HCT116 (cell line): ENCODE data around the gene EVPLL. TPM values are rescaled to one million over a fixed set of nuclear protein-coding genes. Genes with fewer than 3 reads are reported as not detected.
"Not testable (repeated sequence)": the region's sequence is repeated elsewhere in the genome, so short reads cannot be mapped to it uniquely, and the experiment has no call there.

Experiments used
- ATAC-seq: fragments of 200-7000 bp; cut with Tn5 transposase; 2 replicates; pipeline ENCODE4 v1.9.1; 2020; ENCODE audit warnings: mild to moderate bottlenecking, moderate library complexity
- BruUV-seq: library from RNA; stranded (reverse); fragments of 400-500 nt; replicated peaks from 2 replicates; lab custom pipeline; 2021; lab: Mats Ljungman, UMichigan
- CTCF ChIA-PET: fragments of 300-600 bp; sonication (Branson Sonifier 250); formaldehyde crosslinking; loops from one replicate; lab custom pipeline; 2021; ENCODE audit warnings: antibody characterized with exemption; lab: Charles Lee
- POLR2A ChIA-PET: fragments of 300-600, 350-600 bp; sonication (Branson Sonifier 250); formaldehyde crosslinking; loops from one replicate; lab custom pipeline; 2021; ENCODE audit warnings: antibody characterized with exemption; lab: Charles Lee
- RAD21 ChIA-PET, 2 experiments: fragments of 300-600 bp; sonication (Branson Sonifier 250); formaldehyde crosslinking; loops; one replicate each; lab custom pipeline; 2023; ENCODE audit warnings: low total read pairs in 2 of 2; ENCODE audit not compliant: uncharacterized antibody in 2 of 2, unreplicated experiment in 2 of 2, low non-redundant PET in 1 of 2; lab: Charles Lee
- DNase-seq: peaks from one replicate; pipeline ENCODE4 v3.0.0-alpha.2; 2010; ENCODE audit warnings: low read depth, low spot score
- H2AFZ ChIP-seq: fragments of 200-600 bp; shearing (Covaris generic), sonication (generic); 2 replicates; pipeline ENCODE4 v1.6.1; 2017; ENCODE audit warnings: low read depth, mixed run types, mixed read lengths, antibody characterized with exemption, low read length; ENCODE audit not compliant: poor library complexity, severe bottlenecking
- H3K27ac ChIP-seq: 2 replicates; pipeline ENCODE4 v1.5.1; 2012; ENCODE audit warnings: low read depth, low read length
- H3K27me3 ChIP-seq: fragments of 200-600 bp; sonication (generic); 2 replicates; pipeline ENCODE4 v1.6.1; 2016; ENCODE audit warnings: mixed run types, low read length, mixed read lengths; ENCODE audit not compliant: insufficient read depth
- H3K36me3 ChIP-seq, 2 experiments: fragments of 200-500 bp in 1 of 2; fragments of 200-600 bp in 1 of 2; sonication (Bioruptor generic) in 1 of 2; sonication (generic) in 1 of 2; 2 replicates each; pipeline versions ENCODE4 v1.5.1 to v1.6.1; 2014 to 2016; ENCODE audit warnings: low read length in 2 of 2, inconsistent platforms in 1 of 2, mixed read lengths in 1 of 2, mixed run types in 1 of 2; ENCODE audit not compliant: insufficient read depth in 2 of 2, control insufficient read depth in 1 of 2
- H3K4me1 ChIP-seq, 2 experiments: fragments of 200-600 bp in 1 of 2; sonication (generic) in 1 of 2; 2 replicates each; pipeline versions ENCODE4 v1.5.1 to v1.6.1; 2012 to 2017; ENCODE audit warnings: low read length in 2 of 2, inconsistent platforms in 1 of 2, mild to moderate bottlenecking in 1 of 2, mixed read lengths in 1 of 2, mixed run types in 1 of 2, moderate library complexity in 1 of 2; ENCODE audit not compliant: insufficient read depth in 2 of 2, control insufficient read depth in 1 of 2
- H3K4me2 ChIP-seq: fragments of 200-600 bp; sonication (generic); 2 replicates; pipeline ENCODE4 v1.6.1; 2017; ENCODE audit warnings: mixed run types, low read length, mixed read lengths
- H3K4me3 ChIP-seq, 2 experiments: fragments of 200-600 bp in 1 of 2; sonication (generic) in 1 of 2; replicated peaks in 1 of 2; 2 replicates each; pipeline ENCODE4 v1.5.1; 2011 to 2016; ENCODE audit warnings: low read length in 2 of 2, control low read depth in 1 of 2, low read depth in 1 of 2, mild to moderate bottlenecking in 1 of 2, mixed read lengths in 1 of 2, mixed run types in 1 of 2
- H3K79me2 ChIP-seq: fragments of 200-600 bp; sonication (generic); 2 replicates; pipeline ENCODE4 v1.6.1; 2017; ENCODE audit warnings: mild to moderate bottlenecking, mixed run types, low read length, moderate library complexity, mixed read lengths; ENCODE audit not compliant: insufficient read depth
- H3K9ac ChIP-seq: fragments of 200-600 bp; sonication (generic); 2 replicates; pipeline ENCODE4 v1.6.1; 2016; ENCODE audit warnings: low read length, mixed read lengths
- H3K9me2 ChIP-seq: fragments of 200-600 bp; sonication (generic), shearing (Covaris generic); 2 replicates; pipeline ENCODE4 v1.6.1; 2017; ENCODE audit warnings: mixed run types, mild to moderate bottlenecking, moderate library complexity; ENCODE audit not compliant: insufficient read depth
- H3K9me3 ChIP-seq, 2 experiments: fragments of 200-500 bp in 1 of 2; fragments of 200-600 bp in 1 of 2; sonication (Bioruptor generic) in 1 of 2; sonication (generic) in 1 of 2; 2 replicates each; pipeline ENCODE4 v1.6.1; 2014 to 2017; ENCODE audit warnings: low read length in 2 of 2, mixed read lengths in 2 of 2, inconsistent platforms in 1 of 2, low read depth in 1 of 2, mild to moderate bottlenecking in 1 of 2, mixed run types in 1 of 2, moderate library complexity in 1 of 2; ENCODE audit not compliant: control insufficient read depth in 1 of 2, insufficient read depth in 1 of 2
- H4K20me1 ChIP-seq: fragments of 200-600 bp; sonication (generic), shearing (Covaris generic); 2 replicates; pipeline ENCODE4 v1.6.1; 2017; ENCODE audit warnings: mixed run types, mild to moderate bottlenecking, moderate library complexity; ENCODE audit not compliant: insufficient read depth
- intact Hi-C: fragments of 100-400 bp; cut with micrococcal nuclease; formaldehyde crosslinking; loops from 2 replicates; pipeline ENCODE4 v1.10.0; 2022
- total RNA-seq: library from RNA; stranded (reverse); gene quantifications from one replicate; pipeline ENCODE4 v1.2.1, GENCODE V29; 2021; ENCODE audit not compliant: unreplicated experiment

Gene EVPLL
- total RNA-seq, 1 experiment from 2014 or later = not detected

DNA sequence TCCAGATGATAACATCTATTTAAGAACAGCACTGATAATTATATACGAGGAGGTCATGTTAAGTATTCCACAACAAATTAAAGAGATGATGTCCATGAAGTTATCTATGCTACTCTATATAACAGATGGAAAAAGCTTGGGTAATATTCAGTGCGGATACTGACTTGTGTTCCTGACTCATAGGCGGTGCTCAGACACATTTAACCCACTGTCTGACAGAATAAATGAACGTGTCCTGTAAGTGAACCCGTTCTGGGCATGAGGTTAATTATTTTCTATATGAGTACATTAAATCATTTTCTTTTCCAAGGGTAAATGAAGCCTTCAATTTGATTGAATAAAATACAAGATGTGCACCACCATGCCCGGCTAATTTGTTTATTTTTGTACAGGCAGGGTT lies 31.7 kb downstream of the EVPLL start:
- CTCF ChIA-PET, H3K9ac ChIP-seq, H3K9me3 ChIP-seq, H3K4me2 ChIP-seq, ATAC-seq, H3K4me3 ChIP-seq, RAD21 ChIA-PET, H3K79me2 ChIP-seq, POLR2A ChIA-PET, BruUV-seq, H3K4me1 ChIP-seq, intact Hi-C loops, H3K27ac ChIP-seq, H3K36me3 ChIP-seq, DNase-seq, H3K27me3 ChIP-seq, H4K20me1 ChIP-seq, H2AFZ ChIP-seq, H3K9me2 ChIP-seq: not testable (repeated sequence)

DNA sequence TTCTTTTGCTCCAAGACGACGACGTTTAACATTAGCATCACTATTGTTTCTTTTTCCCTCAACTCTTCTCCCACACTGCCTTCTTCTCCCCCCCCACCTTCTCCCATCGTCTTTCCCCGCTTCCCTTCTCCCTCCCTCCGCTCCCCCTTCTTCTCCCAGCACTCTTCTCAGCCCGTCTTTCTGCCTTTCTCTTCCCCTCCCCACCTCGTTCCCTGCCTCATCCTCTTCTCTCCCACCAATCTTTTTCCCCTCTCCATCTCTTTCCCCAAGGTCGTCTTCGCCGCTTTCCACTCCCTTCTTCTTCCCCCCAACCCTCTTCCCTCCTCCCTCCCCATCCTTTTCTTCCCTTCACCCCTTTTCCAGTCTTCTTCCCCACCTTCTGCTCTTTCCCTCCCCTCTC lies 33.2 kb downstream of the EVPLL start:
- intact Hi-C loops, H3K79me2 ChIP-seq, BruUV-seq, H3K36me3 ChIP-seq, DNase-seq, RAD21 ChIA-PET, H3K27me3 ChIP-seq, H3K9me2 ChIP-seq, CTCF ChIA-PET, H3K4me3 ChIP-seq, H3K27ac ChIP-seq, H3K4me2 ChIP-seq, H2AFZ ChIP-seq, POLR2A ChIA-PET, H3K4me1 ChIP-seq, H3K9me3 ChIP-seq, H3K9ac ChIP-seq, H4K20me1 ChIP-seq, ATAC-seq: not testable (repeated sequence)

DNA sequence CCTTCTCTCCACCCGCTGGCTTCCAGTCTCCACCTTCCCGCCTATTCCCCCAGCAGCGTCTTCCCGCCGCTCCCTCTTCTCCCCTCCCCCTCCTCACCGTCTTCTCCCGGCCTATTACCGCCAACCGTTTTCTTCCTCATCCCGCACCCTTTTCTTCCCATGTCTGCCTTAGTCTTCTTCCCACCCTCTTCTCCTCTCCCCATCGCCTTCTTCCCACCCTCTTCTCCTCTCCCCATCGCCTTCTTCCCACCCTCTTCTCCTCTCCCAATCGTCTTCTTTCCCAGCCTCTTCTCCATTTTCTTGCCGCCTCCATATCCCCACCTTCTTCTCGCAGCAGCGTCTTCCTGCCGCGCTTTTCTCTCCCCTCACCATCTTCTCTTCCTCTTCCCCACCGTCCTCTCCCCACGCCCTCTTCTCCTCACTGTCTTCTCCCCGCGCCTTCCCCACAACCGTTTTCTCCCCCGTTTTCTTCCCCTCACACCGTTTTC lies 33.8 kb downstream of the EVPLL start:
- H3K4me3 ChIP-seq, H3K36me3 ChIP-seq, H3K4me2 ChIP-seq, H4K20me1 ChIP-seq, intact Hi-C loops, H3K9ac ChIP-seq, CTCF ChIA-PET, H3K79me2 ChIP-seq, H3K9me3 ChIP-seq, H3K27ac ChIP-seq, DNase-seq, ATAC-seq, RAD21 ChIA-PET, POLR2A ChIA-PET, H2AFZ ChIP-seq, BruUV-seq, H3K27me3 ChIP-seq, H3K9me2 ChIP-seq, H3K4me1 ChIP-seq: not testable (repeated sequence)

DNA sequence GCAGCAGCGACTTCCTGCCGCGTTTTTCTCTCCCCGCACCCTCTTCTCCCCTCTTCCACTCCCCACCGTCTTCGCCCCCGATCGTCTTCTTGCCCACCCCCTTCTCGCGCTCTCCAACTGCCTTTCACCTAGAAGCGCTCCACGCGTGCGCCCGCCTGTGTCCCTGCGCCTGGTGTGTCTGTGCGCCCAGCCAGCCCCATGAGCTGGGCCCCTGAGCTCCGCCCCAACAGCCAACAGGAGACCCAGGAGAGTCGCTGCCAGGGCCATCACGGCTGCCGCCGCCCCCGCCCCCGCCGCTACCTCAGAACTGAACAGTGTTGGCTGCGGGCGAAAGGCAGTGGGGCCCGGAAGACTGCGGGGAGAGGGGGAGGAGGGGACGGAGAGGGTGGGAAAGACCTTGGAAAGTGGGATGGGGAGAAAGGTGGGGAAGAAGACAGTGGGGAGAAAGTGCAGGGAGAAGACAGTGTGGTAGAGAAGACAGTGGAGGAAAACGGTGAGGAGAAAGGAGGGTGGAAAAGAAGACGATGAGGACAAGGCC lies 34.5 kb downstream of the EVPLL start:
- CTCF ChIA-PET, RAD21 ChIA-PET, H3K4me3 ChIP-seq: not testable (repeated sequence)

More for the DNA sequence above, 34.5 kb downstream of the EVPLL start:
- intact Hi-C loops, ATAC-seq, H3K4me1 ChIP-seq, H3K27me3 ChIP-seq, H3K9me3 ChIP-seq, H4K20me1 ChIP-seq, H3K36me3 ChIP-seq, BruUV-seq, H2AFZ ChIP-seq, POLR2A ChIA-PET, H3K27ac ChIP-seq, H3K9me2 ChIP-seq, DNase-seq, H3K9ac ChIP-seq, H3K79me2 ChIP-seq, H3K4me2 ChIP-seq: not testable (repeated sequence)
